NT2/D1 (cell line): Measurements from ENCODE around the gene KLK13.
A peak's percentile ranks its signal among the peaks of the same experiment; 100 is the strongest.

Source experiments
- DNase-seq: peaks from one replicate; pipeline ENCODE4 v3.0.0-alpha.2; 2011; ENCODE audit warnings: low read depth, low spot score
- H3K27me3 ChIP-seq: 2 replicates; pipeline ENCODE4 v1.6.0; 2011; ENCODE audit warnings: mild to moderate bottlenecking; ENCODE audit not compliant: insufficient read length, insufficient read depth
- H3K36me3 ChIP-seq: 2 replicates; pipeline ENCODE4 v1.6.1; 2011; ENCODE audit warnings: mild to moderate bottlenecking, low read length, mixed read lengths; ENCODE audit not compliant: insufficient read depth, insufficient read length
- H3K4me1 ChIP-seq: 2 replicates; pipeline ENCODE4 v1.5.1; 2011; ENCODE audit not compliant: insufficient read depth, insufficient read length
- H3K4me3 ChIP-seq: 2 replicates; pipeline ENCODE4 v1.5.1; 2011; ENCODE audit warnings: low read depth; ENCODE audit not compliant: insufficient read length
- H3K9ac ChIP-seq: 2 replicates; pipeline ENCODE4 v1.6.0; 2011; ENCODE audit warnings: low read depth; ENCODE audit not compliant: insufficient read length
- H3K9me3 ChIP-seq: 2 replicates; pipeline ENCODE4 v1.5.1; 2011; ENCODE audit warnings: mild to moderate bottlenecking, low read length; ENCODE audit not compliant: insufficient read depth
- SUZ12 ChIP-seq: IDR thresholded peaks from 2 replicates; pipeline ENCODE4 v1.6.1; 2011; ENCODE audit not compliant: insufficient read length, insufficient read depth; ENCODE audit errors: extremely low read depth
- YY1 ChIP-seq: IDR thresholded peaks from 2 replicates; pipeline ENCODE4 v1.6.1; 2011; ENCODE audit not compliant: insufficient read length, insufficient read depth
- ZNF274 ChIP-seq: IDR thresholded peaks from 2 replicates; pipeline ENCODE4 v1.6.1; 2011; ENCODE audit warnings: mild to moderate bottlenecking, low read depth, low read length

Gene KLK13

GRCh38 chr19:51064534-51065220 lies at the start of gene KLK13:
TSS of gene KLK13 (minus strand) at chr19:51065092. CDS start at chr19:51065067, 25 bp downstream.
- peak within 1 kb of the TSS; percentile 32 for H3K4me3 ChIP-seq
- H3K9me3 ChIP-seq: no peaks in the 10 kb centered on the region
- DNase-seq: peak; percentile 35
- H3K4me1 ChIP-seq: no peaks in the 10 kb centered on the region
- H3K9ac ChIP-seq: peak within 1 kb of the TSS; percentile 64
- H3K36me3 ChIP-seq: no peaks in the 10 kb centered on the region
- no peak for TF ChIP-seq SUZ12
- TF ChIP-seq ZNF274: no peak
- TF ChIP-seq YY1: no peak
- H3K27me3 ChIP-seq: peaks cover 6% of the 10 kb centered on the region

GRCh38 chr19:51114087-51114729 lies 49.3 kb upstream of the KLK13 start:
- peaks cover 5% of the 10 kb centered on the region for H3K27me3 ChIP-seq
- TF ChIP-seq SUZ12 (no peak), YY1 (no peak), ZNF274 (no peak)
- H3K36me3 ChIP-seq: no peaks in the 10 kb centered on the region
- no peak overlapping the region for H3K9ac ChIP-seq
- H3K9me3 ChIP-seq: no peaks in the 10 kb centered on the region
- no peak overlapping the region for H3K4me3 ChIP-seq
- DNase-seq: no peak
- peaks cover 2% of the 10 kb centered on the region for H3K4me1 ChIP-seq

DNA sequence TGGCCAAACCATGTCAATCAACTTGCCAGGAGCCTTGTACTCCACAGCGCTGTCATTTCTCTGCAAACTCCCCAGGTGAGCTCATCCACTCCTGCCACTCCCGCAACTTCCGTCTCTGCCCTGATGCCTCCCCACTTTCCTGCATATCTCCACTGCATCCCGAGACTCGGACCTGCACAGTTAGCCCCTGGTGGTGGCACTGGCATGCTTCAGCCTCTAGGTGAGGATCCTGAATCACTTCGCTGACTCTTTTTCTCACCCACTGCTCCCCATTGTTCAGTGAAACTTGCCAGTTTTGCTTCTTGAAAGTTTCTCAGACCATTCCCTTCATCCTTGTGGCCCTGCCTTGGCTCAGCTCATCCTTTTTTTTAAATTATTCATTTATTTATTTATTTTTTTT lies 46.7 kb upstream of the KLK13 start:
- H3K36me3 ChIP-seq: no peaks in the 10 kb centered on the region
- DNase-seq: no peak
- no peak overlapping the region for H3K9ac ChIP-seq
- no peak overlapping the region for H3K4me3 ChIP-seq
- H3K9me3 ChIP-seq: no peaks in the 10 kb centered on the region
- peaks cover 2% of the 10 kb centered on the region for H3K4me1 ChIP-seq
- peaks cover 5% of the 10 kb centered on the region for H3K27me3 ChIP-seq
- no peak for TF ChIP-seq YY1
- TF ChIP-seq ZNF274: no peak
- TF ChIP-seq SUZ12: no peak

GRCh38 chr19:51110666-51110971 lies 45.7 kb upstream of the KLK13 start:
- Histone ChIP-seq H3K9ac (no peak overlapping the region), H3K4me3 (no peak overlapping the region), H3K9me3 (no peaks in the 10 kb centered on the region), H3K4me1 (peaks cover 2% of the 10 kb centered on the region), H3K36me3 (peaks cover 7% of the 10 kb centered on the region), H3K27me3 (peaks cover 5% of the 10 kb centered on the region)
- no peak for DNase-seq
- no peak for TF ChIP-seq SUZ12
- no peak for TF ChIP-seq YY1
- no peak for TF ChIP-seq ZNF274

GRCh38 chr19:51108805-51109146 lies 43.9 kb upstream of the KLK13 start:
- no peak for TF ChIP-seq ZNF274
- TF ChIP-seq YY1: no peak
- no peak for TF ChIP-seq SUZ12
- Histone ChIP-seq H3K9ac (no peak overlapping the region), H3K36me3 (peaks cover 22% of the 10 kb centered on the region), H3K4me3 (peak overlapping the region; percentile 19), H3K4me1 (peaks cover 2% of the 10 kb centered on the region), H3K27me3 (peaks cover 5% of the 10 kb centered on the region), H3K9me3 (no peaks in the 10 kb centered on the region)
- DNase-seq: no peak

DNA sequence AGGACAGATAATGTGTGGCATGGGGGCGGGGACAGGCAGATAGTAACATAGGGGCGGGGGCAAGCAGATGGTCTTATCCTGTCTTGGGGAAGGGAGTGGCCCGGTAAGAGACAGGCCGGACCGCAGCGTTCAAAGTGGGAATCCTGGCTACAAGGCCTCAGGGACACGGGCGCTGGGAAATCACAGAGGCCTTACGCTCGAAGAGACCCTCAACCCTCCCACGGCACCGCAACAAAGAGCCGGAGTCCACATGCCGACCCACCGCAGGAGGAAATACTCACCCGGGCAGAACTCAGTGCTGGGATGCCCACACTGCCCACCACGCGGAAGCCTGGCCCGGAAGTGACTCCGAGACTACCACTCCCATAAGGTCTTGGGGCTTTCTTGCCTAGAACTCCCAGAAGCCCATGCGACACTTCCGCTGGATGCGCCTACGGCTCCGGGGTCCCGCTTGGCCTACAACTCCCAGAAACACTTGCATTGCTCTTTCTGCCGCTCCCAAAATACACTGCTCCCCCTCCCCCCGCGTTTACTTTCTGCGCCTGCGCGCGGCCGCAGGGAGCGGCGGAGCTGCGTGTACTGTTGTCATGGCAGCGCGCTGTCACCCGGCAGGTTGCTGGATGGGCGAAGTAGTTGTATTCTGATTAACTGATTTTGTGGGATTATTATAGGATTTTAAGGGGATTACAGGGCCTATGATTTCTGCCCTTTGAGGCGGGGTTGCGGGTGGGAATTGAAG lies 43.3 kb upstream of the KLK13 start, which contains the start of gene CTU1:
Gene CTU1, minus strand, starts transcription at position 344 of the 739 bp plus-strand sequence. CDS start 3,840 bp downstream, outside the sequence.
- peak within 1 kb of the TSS; percentile 82 for H3K9ac ChIP-seq
- H3K36me3 ChIP-seq: peaks cover 27% of the 10 kb centered on the region
- peak; percentile 92 for DNase-seq
- peaks cover 5% of the 10 kb centered on the region for H3K27me3 ChIP-seq
- H3K9me3 ChIP-seq: no peaks in the 10 kb centered on the region
- H3K4me3 ChIP-seq: peak within 1 kb of the TSS; percentile 88
- H3K4me1 ChIP-seq: peaks cover 2% of the 10 kb centered on the region
- TF ChIP-seq SUZ12: no peak
- TF ChIP-seq YY1: no peak
- no peak for TF ChIP-seq ZNF274
